K562 (cell line): ENCODE results near the gene PRSS22. TPM values are rescaled to one million over a fixed set of nuclear protein-coding genes. Genes with fewer than 3 reads are reported as not detected.

ENCODE experiments used
- ATAC-seq: fragments of 200-7000 bp; cut with Tn5 transposase; 3 replicates; pipeline ENCODE4 v1.9.1; 2020; ENCODE audit warnings: moderate library complexity
- BruUV-seq: library from RNA; stranded (reverse); fragments of 400-500 nt; replicated peaks from 2 replicates; lab custom pipeline; 2021; lab: Mats Ljungman, UMichigan
- CTCF ChIA-PET: fragments of 300-600 bp; formaldehyde crosslinking; extraction: SDS; loops from one replicate; lab custom pipeline; 2021; ENCODE audit warnings: low intra/inter-chr PET ratio; lab: Yijun Ruan, JAX
- POLR2A ChIA-PET: fragments of 300-600, 350-650 bp; sonication (Branson Sonifier 250); formaldehyde crosslinking; extraction: SDS; loops from one replicate; lab custom pipeline; 2021; ENCODE audit warnings: antibody characterized with exemption, inconsistent platforms; lab: Yijun Ruan, JAX
- DNase-seq, 4 experiments: peaks; one replicate each; pipeline versions ENCODE4 v3.0.0 to v3.0.0-alpha.2; 2011 to 2018; ENCODE audit warnings: low spot score in 3 of 4, mixed read lengths in 3 of 4; ENCODE audit errors: extremely low read depth in 1 of 4
- FAIRE-seq: peaks from 2 replicates; lab custom pipeline; 2011; peaks lifted over from hg19 to GRCh38; lab: Jason Lieb, UNC
- H2AFZ ChIP-seq: 2 replicates; pipeline ENCODE4 v1.6.0; 2011; ENCODE audit warnings: low read depth, low read length, control low read depth, inconsistent platforms
- H3K27ac ChIP-seq: fragments of 200-600 bp; 3 replicates; pipeline ENCODE4 v1.8.0; 2011; ENCODE audit warnings: low read depth, mild to moderate bottlenecking, control low read depth, inconsistent platforms, low read length, moderate library complexity, mixed read lengths; ENCODE audit errors: extremely low read depth
- H3K27me3 ChIP-seq, 2 experiments: fragments of 300-600 bp in 1 of 2; 2 replicates in 1 of 2; 3 replicates in 1 of 2; pipeline versions ENCODE4 v1.6.0 to v1.8.0; 2011; ENCODE audit warnings: inconsistent platforms in 2 of 2, low read length in 2 of 2, mild to moderate bottlenecking in 1 of 2, mixed read lengths in 1 of 2, moderate library complexity in 1 of 2; ENCODE audit not compliant: control insufficient read depth in 2 of 2, insufficient read depth in 2 of 2
- H3K36me3 ChIP-seq: fragments of 300-600 bp; 3 replicates; pipeline ENCODE4 v1.8.0; 2011; ENCODE audit warnings: mild to moderate bottlenecking, low read length, inconsistent platforms; ENCODE audit not compliant: control insufficient read depth, insufficient read depth
- H3K4me1 ChIP-seq, 2 experiments: fragments of 200-600 bp in 1 of 2; replicated peaks in 1 of 2; 2 replicates in 1 of 2; 3 replicates in 1 of 2; pipeline versions ENCODE4 v1.5.1 to v1.8.0; 2011; ENCODE audit warnings: inconsistent platforms in 2 of 2, low read length in 2 of 2, mild to moderate bottlenecking in 1 of 2, mixed read lengths in 1 of 2, moderate library complexity in 1 of 2; ENCODE audit not compliant: control insufficient read depth in 2 of 2, insufficient read depth in 2 of 2
- H3K4me2 ChIP-seq: 2 replicates; pipeline ENCODE4 v1.6.1; 2011; ENCODE audit warnings: low read length, control low read depth, inconsistent platforms, mixed read lengths; ENCODE audit not compliant: insufficient read depth
- H3K4me3 ChIP-seq: fragments of 200-600 bp; sonication (generic), shearing (Covaris generic); 2 replicates; pipeline ENCODE4 v1.5.1; 2016; ENCODE audit warnings: control low read depth, inconsistent platforms
- H3K79me2 ChIP-seq: fragments of 200-600 bp; 3 replicates; pipeline ENCODE4 v1.8.0; 2011; ENCODE audit warnings: low read length, inconsistent platforms; ENCODE audit not compliant: control insufficient read depth, insufficient read depth
- H3K9ac ChIP-seq, 2 experiments: 2 replicates each; pipeline versions ENCODE4 v1.6.0 to v1.6.1; 2011; ENCODE audit warnings: low read depth in 2 of 2, low read length in 2 of 2, control low read depth in 1 of 2, inconsistent platforms in 1 of 2, mild to moderate bottlenecking in 1 of 2, mixed read lengths in 1 of 2; ENCODE audit not compliant: insufficient read depth in 1 of 2
- H3K9me1 ChIP-seq: one replicate; pipeline ENCODE4 v1.6.0; 2011; ENCODE audit warnings: inconsistent platforms, mild to moderate bottlenecking, low read length, moderate library complexity; ENCODE audit not compliant: control insufficient read depth, insufficient read depth
- H3K9me3 ChIP-seq: replicated peaks from 2 replicates; pipeline ENCODE4 v1.5.1; 2011; ENCODE audit warnings: low read depth, low read length, inconsistent platforms; ENCODE audit not compliant: control insufficient read depth, insufficient read depth
- H4K20me1 ChIP-seq: replicated peaks from 2 replicates; pipeline ENCODE4 v1.6.1; 2011; ENCODE audit warnings: low read length, inconsistent platforms, mixed read lengths; ENCODE audit not compliant: control insufficient read depth, insufficient read depth
- COPS2 ChIP-seq: fragments of 450-650 bp; conservative IDR thresholded peaks from 2 replicates; pipeline ENCODE4 v1.6.1; 2016; ENCODE audit warnings: mild to moderate bottlenecking, moderate library complexity
- KDM2B ChIP-seq: fragments of 250-450 bp; sonication (Bioruptor Pico); IDR thresholded peaks from 2 replicates; pipeline ENCODE4 v1.8.0; 2021; ENCODE audit warnings: mild to moderate bottlenecking, moderate library complexity
- MEF2A ChIP-seq: IDR thresholded peaks from 2 replicates; pipeline ENCODE4 v1.6.1; 2011; ENCODE audit warnings: low read depth, mild to moderate bottlenecking, low read length, moderate library complexity; ENCODE audit not compliant: control insufficient read depth
- MTA1 ChIP-seq: fragments of 450-650 bp; IDR thresholded peaks from 2 replicates; pipeline ENCODE4 v1.6.1; 2017; ENCODE audit warnings: borderline replicate concordance
- NCOA4 ChIP-seq: fragments of 450-650 bp; IDR thresholded peaks from 2 replicates; pipeline ENCODE4 v1.6.1; 2018; ENCODE audit warnings: mild to moderate bottlenecking; ENCODE audit not compliant: partially characterized antibody
- PTRF ChIP-seq: fragments of 450-650 bp; IDR thresholded peaks from 2 replicates; pipeline ENCODE4 v1.6.1; 2016; ENCODE audit warnings: mild to moderate bottlenecking, missing genetic modification characterization, missing compliant biosample characterization
- SIN3B ChIP-seq: fragments of 450-650 bp; IDR thresholded peaks from 2 replicates; pipeline ENCODE4 v1.6.1; 2017; ENCODE audit warnings: low read depth, mild to moderate bottlenecking, moderate library complexity
- SPI1 ChIP-seq: IDR thresholded peaks from 2 replicates; pipeline ENCODE4 v1.6.1; 2011; ENCODE audit warnings: low read depth, low read length, control low read depth, borderline replicate concordance
- SREBF2 ChIP-seq: sonication (generic); formaldehyde crosslinking; IDR thresholded peaks from 2 replicates; pipeline ENCODE4 v1.4.0; 2020; ENCODE audit warnings: mild to moderate bottlenecking, missing genetic modification reagents
- TRIM28 ChIP-seq: fragments of 450-650 bp; IDR thresholded peaks from 2 replicates; pipeline ENCODE4 v1.6.1; 2017
- YBX1 ChIP-seq: fragments of 450-650 bp; IDR thresholded peaks from 2 replicates; pipeline ENCODE4 v1.7.1; 2016; ENCODE audit warnings: mild to moderate bottlenecking
- ZNF232 ChIP-seq: sonication (generic); formaldehyde crosslinking; IDR thresholded peaks from 2 replicates; pipeline ENCODE4 v1.8.0; 2022; ENCODE audit warnings: mild to moderate bottlenecking, missing genetic modification reagents
- WGBS: fragments of 100-300 bp; shearing (Covaris generic); methylation state at CpG from one replicate; pipeline ENCODE4 v1.1.6; 2016; ENCODE audit warnings: low coverage, mixed read lengths; ENCODE audit not compliant: insufficient coverage; ENCODE audit errors: missing lambda C conversion rate; 5-methylcytosine and 5-hydroxymethylcytosine counted together
- in situ Hi-C: fragments of 300-500 bp; cut with MboI; formaldehyde crosslinking; loops from 4 replicates; pipeline ENCODE4 v1.15.0; 2018; ENCODE audit warnings: inconsistent platforms, mixed read lengths
- intact Hi-C: fragments of 100-400 bp; cut with micrococcal nuclease; formaldehyde crosslinking; loops from 2 replicates; pipeline ENCODE4 v1.14.2; 2022
- polyA plus RNA-seq, 8 experiments: library from polyadenylated mRNA; depleted of rRNA in 4 of 8; stranded (reverse) in 5 of 8; unstranded in 3 of 8; fragments of >200 nt; fragmentation: Nextera tagmentation in 2 of 8; fragmentation: Illumina TruSeq in 1 of 8; extraction: Ambion mirVana in 2 of 8; extraction: Trizol in 1 of 8; gene quantifications; 2 replicates each; pipeline versions ENCODE4 v1.2.1 to v1.2.3, GENCODE V29; 2011 to 2014; ENCODE audit warnings: inconsistent platforms in 1 of 8, missing spikeins in 1 of 8
- total RNA-seq, 7 experiments: library from RNA; depleted of rRNA in 6 of 7; stranded (reverse); fragments of >200 nt in 6 of 7; fragmentation: Illumina TruSeq in 2 of 7; extraction: Trizol in 2 of 7; gene quantifications; 2 replicates each; pipeline versions ENCODE4 v1.2.1 to v1.2.3, GENCODE V29; 2011 to 2021; ENCODE audit warnings: low replicate concordance in 1 of 7
- TF ChIP-seq, protein P1 (sequence below): sonication (generic); formaldehyde crosslinking; IDR thresholded peaks from 2 replicates; pipeline ENCODE4 v1.8.0; 2022; ENCODE audit warnings: missing genetic modification reagents, mild to moderate bottlenecking, moderate library complexity, borderline replicate concordance
- TF ChIP-seq, protein P2 (sequence below): fragments of 450-650 bp; IDR thresholded peaks from 2 replicates; pipeline ENCODE4 v1.6.1; 2016; ENCODE audit warnings: antibody characterized with exemption
- TF ChIP-seq, protein P3 (sequence below): sonication (generic); formaldehyde crosslinking; IDR thresholded peaks from 2 replicates; pipeline ENCODE4 v1.8.1; 2022; ENCODE audit warnings: missing genetic modification reagents

PRSS22 gene
- total and polyA plus RNA-seq, 9 of the 15 experiments (the other 6 are each of a cell fraction or from before 2014, with no cell fraction given) = 0.13 to 0.42 TPM; not detected in 7

DNA sequence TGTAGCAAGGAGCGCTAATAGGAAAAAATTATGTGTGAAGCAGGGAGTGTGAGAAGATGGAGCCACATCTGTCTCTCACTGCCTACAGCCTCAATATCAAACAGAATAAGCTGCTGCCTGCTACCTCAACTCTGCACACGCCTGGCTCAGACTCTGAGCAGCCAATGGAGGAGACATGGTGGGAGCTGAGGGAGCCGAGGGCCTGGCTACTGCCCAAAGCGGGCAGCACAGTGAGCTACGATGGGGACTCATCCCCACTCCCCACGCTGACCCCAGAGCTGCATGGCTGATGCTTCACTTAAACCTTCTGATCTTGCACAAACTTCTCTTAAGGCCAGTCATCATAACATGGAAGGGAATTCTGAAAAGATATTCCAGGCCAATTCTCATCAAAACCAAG, 14.0 kb upstream of the PRSS22 start:
- intact Hi-C loops = loop anchor here (5.0 kb wide), 1 partner anchor 110 kb away; the partner anchor contains the start of gene PKMYT1
- H3K9me3 ChIP-seq = no peaks in the 10 kb centered on the region

More for the DNA sequence above, 14.0 kb upstream of the PRSS22 start:
- 39% methylated on average over 6 of the region's 6 CpGs for WGBS
- H3K36me3 ChIP-seq = no peaks in the 10 kb centered on the region
- H3K27me3 ChIP-seq = no peaks in the 10 kb centered on the region
- CTCF ChIA-PET = no interaction called here
- H3K9ac ChIP-seq = 0 out of 4 replicates have a peak overlapping the region, but pooled peaks of 1 of the 2 experiments have one; percentile 75
- H3K4me3 ChIP-seq = no peak overlapping the region
- BruUV-seq = no TSS peak
- H3K4me1 ChIP-seq = peaks cover 4 to 19% of the 10 kb centered on the region in 2 experiments; a peak in 3 of 5 replicates
- DNase-seq (no peak), ATAC-seq (no peak), FAIRE-seq (no peak)
- no peak for TF ChIP-seq PTRF (tag)
- TF ChIP-seq COPS2 = no peak
- TF ChIP-seq SPI1 = no peak
- no peak for TF ChIP-seq ZNF232
- TF ChIP-seq SREBF2 (CRISPR knock-in tag) = no peak
- no peak for TF ChIP-seq TRIM28
- TF ChIP-seq, protein P1, sequence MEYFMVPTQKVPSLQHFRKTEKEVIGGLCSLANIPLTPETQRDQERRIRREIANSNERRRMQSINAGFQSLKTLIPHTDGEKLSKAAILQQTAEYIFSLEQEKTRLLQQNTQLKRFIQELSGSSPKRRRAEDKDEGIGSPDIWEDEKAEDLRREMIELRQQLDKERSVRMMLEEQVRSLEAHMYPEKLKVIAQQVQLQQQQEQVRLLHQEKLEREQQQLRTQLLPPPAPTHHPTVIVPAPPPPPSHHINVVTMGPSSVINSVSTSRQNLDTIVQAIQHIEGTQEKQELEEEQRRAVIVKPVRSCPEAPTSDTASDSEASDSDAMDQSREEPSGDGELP (CRISPR knock-in tag) = no peak
- TF ChIP-seq SIN3B = no peak
- TF ChIP-seq NCOA4 = no peak
- TF ChIP-seq, protein P2, sequence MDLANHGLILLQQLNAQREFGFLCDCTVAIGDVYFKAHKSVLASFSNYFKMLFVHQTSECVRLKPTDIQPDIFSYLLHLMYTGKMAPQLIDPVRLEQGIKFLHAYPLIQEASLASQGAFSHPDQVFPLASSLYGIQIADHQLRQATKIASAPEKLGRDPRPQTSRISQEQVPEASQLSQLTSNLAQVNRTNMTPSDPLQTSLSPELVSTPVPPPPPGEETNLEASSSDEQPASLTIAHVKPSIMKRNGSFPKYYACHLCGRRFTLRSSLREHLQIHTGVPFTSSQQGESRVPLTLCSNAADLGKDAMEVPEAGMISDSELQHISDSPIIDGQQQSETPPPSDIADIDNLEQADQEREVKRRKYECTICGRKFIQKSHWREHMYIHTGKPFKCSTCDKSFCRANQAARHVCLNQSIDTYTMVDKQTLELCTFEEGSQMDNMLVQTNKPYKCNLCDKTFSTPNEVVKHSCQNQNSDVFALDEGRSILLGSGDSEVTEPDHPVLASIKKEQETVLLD = no peak
- no peak for TF ChIP-seq KDM2B (CRISPR knock-in tag)
- no peak for TF ChIP-seq MTA1
- no peak for TF ChIP-seq YBX1
- no peak for TF ChIP-seq MEF2A
- TF ChIP-seq, protein P3, sequence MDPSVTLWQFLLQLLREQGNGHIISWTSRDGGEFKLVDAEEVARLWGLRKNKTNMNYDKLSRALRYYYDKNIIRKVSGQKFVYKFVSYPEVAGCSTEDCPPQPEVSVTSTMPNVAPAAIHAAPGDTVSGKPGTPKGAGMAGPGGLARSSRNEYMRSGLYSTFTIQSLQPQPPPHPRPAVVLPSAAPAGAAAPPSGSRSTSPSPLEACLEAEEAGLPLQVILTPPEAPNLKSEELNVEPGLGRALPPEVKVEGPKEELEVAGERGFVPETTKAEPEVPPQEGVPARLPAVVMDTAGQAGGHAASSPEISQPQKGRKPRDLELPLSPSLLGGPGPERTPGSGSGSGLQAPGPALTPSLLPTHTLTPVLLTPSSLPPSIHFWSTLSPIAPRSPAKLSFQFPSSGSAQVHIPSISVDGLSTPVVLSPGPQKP (CRISPR knock-in tag) = no peak
- no peaks in the 10 kb centered on the region for H4K20me1 ChIP-seq
- H2AFZ ChIP-seq = no peak overlapping the region
- in situ Hi-C loops = loop anchor here (5.0 kb wide), 2 partner anchors 35 to 40 kb away; partner anchors contain the start of gene FLYWCH1
- POLR2A ChIA-PET = interaction anchor here (0.5 to 1.1 kb wide), 4 partner anchors 27 to 1408 kb away, joined by 3 read pairs; no protein-coding TSS in a partner anchor
- no peak overlapping the region for H3K27ac ChIP-seq
- H3K9me1 ChIP-seq = no peaks in the 10 kb centered on the region
- no peaks in the 10 kb centered on the region for H3K79me2 ChIP-seq
- no peak overlapping the region for H3K4me2 ChIP-seq
